GM12878 (cell line): ENCODE results near the gene SLC30A4. TPM values are rescaled to one million over a fixed set of nuclear protein-coding genes. Genes with fewer than 3 reads are reported as not detected.

ENCODE experiments used
- ATAC-seq: fragments of 200-7000 bp; cut with Tn5 transposase; 3 replicates; pipeline ENCODE4 v1.9.1; 2020; ENCODE audit warnings: mild to moderate bottlenecking, moderate library complexity
- BruUV-seq: library from RNA; stranded (reverse); fragments of 400-500 nt; replicated peaks from 2 replicates; lab custom pipeline; 2021; lab: Mats Ljungman, UMichigan
- CTCF ChIA-PET: fragments of 300-600 bp; sonication (Branson Sonifier 250); formaldehyde crosslinking; extraction: SDS; loops from one replicate; lab custom pipeline; 2021; ENCODE audit warnings: inconsistent platforms; lab: Yijun Ruan, JAX
- POLR2A ChIA-PET: fragments of 350-600 bp; formaldehyde crosslinking; extraction: SDS; loops from one replicate; lab custom pipeline; 2021; ENCODE audit warnings: inconsistent platforms; lab: Charles Lee
- RAD21 ChIA-PET: fragments of 300-600 bp; sonication (Branson Sonifier 250); formaldehyde crosslinking; loops from one replicate; lab custom pipeline; 2023; ENCODE audit warnings: antibody characterized with exemption; ENCODE audit not compliant: unreplicated experiment; lab: Charles Lee
- SMC1A ChIA-PET: fragments of 300-600 bp; sonication (Branson Sonifier 250); formaldehyde crosslinking; loops from one replicate; lab custom pipeline; 2023; ENCODE audit not compliant: unreplicated experiment, uncharacterized antibody; lab: Charles Lee
- DNase-seq: peaks from one replicate; pipeline ENCODE4 v3.0.0-alpha.2; 2011; ENCODE audit warnings: low read depth, low spot score
- FAIRE-seq: peaks from 3 replicates; lab custom pipeline; 2011; peaks lifted over from hg19 to GRCh38; lab: Jason Lieb, UNC
- H2AFZ ChIP-seq: 2 replicates; pipeline ENCODE4 v1.6.0; 2011; ENCODE audit warnings: low read depth, low read length, control low read depth; ENCODE audit not compliant: control insufficient read depth
- H3K27ac ChIP-seq: 2 replicates; pipeline ENCODE4 v1.5.1; 2011; ENCODE audit warnings: control low read depth; ENCODE audit not compliant: control insufficient read depth, insufficient read depth
- H3K27me3 ChIP-seq, 2 experiments: replicated peaks in 1 of 2; 2 replicates each; pipeline versions ENCODE4 v1.6.0 to v1.6.1; 2011; ENCODE audit warnings: low read length in 1 of 2; ENCODE audit not compliant: control insufficient read depth in 2 of 2, insufficient read depth in 2 of 2
- H3K36me3 ChIP-seq, 2 experiments: 2 replicates each; pipeline ENCODE4 v1.5.1; 2011; ENCODE audit warnings: low read length in 1 of 2; ENCODE audit not compliant: control insufficient read depth in 2 of 2, insufficient read depth in 2 of 2
- H3K4me1 ChIP-seq: 2 replicates; pipeline ENCODE4 v1.6.1; 2011; ENCODE audit warnings: mild to moderate bottlenecking, low read length, moderate library complexity, mixed read lengths; ENCODE audit not compliant: control insufficient read depth, insufficient read depth
- H3K4me2 ChIP-seq: 2 replicates; pipeline ENCODE4 v1.6.0; 2011; ENCODE audit warnings: control low read depth; ENCODE audit not compliant: control insufficient read depth, insufficient read depth
- H3K4me3 ChIP-seq: fragments of 200-600 bp; sonication (generic); 2 replicates; pipeline ENCODE4 v1.5.1; 2016
- H3K79me2 ChIP-seq: 2 replicates; pipeline ENCODE4 v1.6.0; 2011; ENCODE audit warnings: low read length; ENCODE audit not compliant: control insufficient read depth, insufficient read depth
- H3K9ac ChIP-seq: 2 replicates; pipeline ENCODE4 v1.8.0; 2011; ENCODE audit warnings: low read length, control low read depth, mixed read lengths; ENCODE audit not compliant: control insufficient read depth, insufficient read depth
- H3K9me3 ChIP-seq: replicated peaks from 3 replicates; pipeline ENCODE4 v1.5.1; 2011; ENCODE audit warnings: mild to moderate bottlenecking, low read length; ENCODE audit not compliant: control insufficient read depth, insufficient read depth
- H4K20me1 ChIP-seq: 2 replicates; pipeline ENCODE4 v1.6.0; 2011; ENCODE audit not compliant: control insufficient read depth, insufficient read depth
- BCLAF1 ChIP-seq: fragments of 450-650 bp; IDR thresholded peaks from 2 replicates; pipeline ENCODE4 v1.6.1; 2017; ENCODE audit warnings: antibody characterized with exemption, mild to moderate bottlenecking, moderate library complexity
- BHLHE40 ChIP-seq, 2 experiments: fragments of 450-650 bp in 1 of 2; IDR thresholded peaks; 2 replicates each; pipeline ENCODE4 v1.6.1; 2011 to 2017; ENCODE audit warnings: low read depth in 2 of 2, borderline replicate concordance in 1 of 2, improper control_type of control experiment in 1 of 2, low read length in 1 of 2, mild to moderate bottlenecking in 1 of 2
- BRCA1 ChIP-seq: IDR thresholded peaks from 2 replicates; pipeline ENCODE4 v1.6.1; 2011; ENCODE audit warnings: low read depth, low read length, improper control_type of control experiment
- CHD2 ChIP-seq: IDR thresholded peaks from 2 replicates; pipeline ENCODE4 v1.6.1; 2011; ENCODE audit warnings: low read depth, low read length, improper control_type of control experiment, borderline replicate concordance
- ETV6 ChIP-seq, 2 experiments: fragments of 450-650 bp in 1 of 2; IDR thresholded peaks in 1 of 2; conservative IDR thresholded peaks in 1 of 2; 2 replicates each; pipeline ENCODE4 v1.6.1; 2014; ENCODE audit warnings: antibody characterized with exemption in 1 of 2, borderline replicate concordance in 1 of 2, low read depth in 1 of 2, mild to moderate bottlenecking in 1 of 2, moderate library complexity in 1 of 2
- FOS ChIP-seq: IDR thresholded peaks from 3 replicates; pipeline ENCODE4 v1.6.1; 2011; ENCODE audit warnings: borderline replicate concordance; ENCODE audit not compliant: insufficient read length; ENCODE audit errors: extremely low read depth
- IKZF1 ChIP-seq: fragments of 450-650 bp; conservative IDR thresholded peaks from 2 replicates; pipeline ENCODE4 v1.6.1; 2017; ENCODE audit warnings: antibody characterized with exemption, mild to moderate bottlenecking
- JUNB ChIP-seq: IDR thresholded peaks from 2 replicates; pipeline ENCODE4 v1.6.1; 2016; ENCODE audit warnings: antibody characterized with exemption, mild to moderate bottlenecking
- KLF5 ChIP-seq: fragments of 450-650 bp; IDR thresholded peaks from 2 replicates; pipeline ENCODE4 v1.6.1; 2014; ENCODE audit warnings: mild to moderate bottlenecking; ENCODE audit not compliant: partially characterized antibody
- MEF2A ChIP-seq: IDR thresholded peaks from 2 replicates; pipeline ENCODE4 v1.6.1; 2011; ENCODE audit warnings: low read depth, mild to moderate bottlenecking, low read length, moderate library complexity; ENCODE audit not compliant: insufficient read depth
- MTA3 ChIP-seq: IDR thresholded peaks from 2 replicates; pipeline ENCODE4 v1.6.1; 2012; ENCODE audit warnings: low read length, inconsistent platforms, borderline replicate concordance
- PAX8 ChIP-seq: fragments of 450-650 bp; IDR thresholded peaks from 2 replicates; pipeline ENCODE4 v1.6.1; 2017; ENCODE audit warnings: mild to moderate bottlenecking, moderate library complexity
- PML ChIP-seq: IDR thresholded peaks from 2 replicates; pipeline ENCODE4 v1.6.1; 2012; ENCODE audit warnings: low read length, inconsistent platforms
- SMAD5 ChIP-seq: IDR thresholded peaks from 2 replicates; pipeline ENCODE4 v1.6.1; 2016; ENCODE audit warnings: antibody characterized with exemption, low read depth
- TCF3 ChIP-seq: IDR thresholded peaks from 2 replicates; pipeline ENCODE4 v1.6.1; 2012; ENCODE audit warnings: low read depth, mild to moderate bottlenecking, low read length, borderline replicate concordance; ENCODE audit not compliant: insufficient read depth
- ZSCAN29 ChIP-seq: fragments of 450-650 bp; IDR thresholded peaks from 2 replicates; pipeline ENCODE4 v1.6.1; 2017; ENCODE audit warnings: mild to moderate bottlenecking, moderate library complexity
- WGBS: methylation state at CpG from one replicate; pipeline ENCODE4 v1.1.6; 2016; ENCODE audit warnings: low lambda C conversion rate; ENCODE audit not compliant: insufficient replicate concordance, insufficient coverage; ENCODE audit errors: missing lambda C conversion rate; 5-methylcytosine and 5-hydroxymethylcytosine counted together
- in situ Hi-C: fragments of 300-500 bp; cut with MboI; formaldehyde crosslinking; loops from 9 replicates; pipeline ENCODE4 v1.14.3; 2018; ENCODE audit warnings: mixed read lengths
- intact Hi-C: fragments of 100-400 bp; cut with micrococcal nuclease; formaldehyde crosslinking; loops from one replicate; pipeline ENCODE4 v1.14.2; 2022; ENCODE audit not compliant: unreplicated experiment
- polyA plus RNA-seq, 11 experiments: library from polyadenylated mRNA; depleted of rRNA in 4 of 11; unstranded in 6 of 11; stranded (reverse) in 5 of 11; fragments of >200 nt; fragmentation: Nextera tagmentation in 4 of 11; fragmentation: Illumina TruSeq in 1 of 11; extraction: Ambion mirVana in 4 of 11; extraction: Trizol in 1 of 11; gene quantifications; 1 replicate in 1 of 11; 2 replicates in 10 of 11; pipeline versions ENCODE4 v1.2.1 to v1.2.3, GENCODE V29; 2011 to 2016; ENCODE audit warnings: inconsistent platforms in 2 of 11, missing spikeins in 2 of 11, low read depth in 1 of 11
- total RNA-seq, 4 experiments: library from RNA; depleted of rRNA in 3 of 4; stranded (reverse); fragments of >200 nt in 3 of 4; fragmentation: Illumina TruSeq in 1 of 4; extraction: Trizol in 1 of 4; gene quantifications; 2 replicates each; pipeline versions ENCODE4 v1.2.1 to v1.2.3, GENCODE V29; 2013 to 2021

Gene SLC30A4
- total and polyA plus RNA-seq, 10 of the 15 experiments (the other 5 are each of a cell fraction or from before 2014, with no cell fraction given), result 0.05 to 0.31 (median 0.20) TPM

GRCh38 chr15:45481135-45481534 is 41.4 kb downstream of the SLC30A4 start:
- DNase-seq (no peak), FAIRE-seq (no peak), ATAC-seq (no peak)
- in situ Hi-C loops (no loop called here), intact Hi-C loops (no loop called here)
- Histone ChIP-seq H3K79me2 (no peaks in the 10 kb centered on the region), H3K27me3 (no peaks in the 10 kb centered on the region), H3K9me3 (no peaks in the 10 kb centered on the region), H3K4me3 (no peak overlapping the region), H4K20me1 (no peaks in the 10 kb centered on the region), H3K4me1 (no peaks in the 10 kb centered on the region), H3K27ac (no peak overlapping the region), H3K4me2 (no peak overlapping the region), H3K9ac (no peak overlapping the region), H3K36me3 (no peaks in the 10 kb centered on the region), H2AFZ (no peak overlapping the region)
- ChIA-PET POLR2A (interaction anchor here (0.6 kb wide), 1 partner anchor 50 kb away, joined by 5 read pairs; no protein-coding TSS in a partner anchor), CTCF (interaction anchor here (0.8 to 1.2 kb wide), 6 partner anchors 11 to 51 kb away, joined by 3 to 5 read pairs (median 3); no protein-coding TSS in a partner anchor), SMC1A (interaction anchor here (1.0 to 1.4 kb wide), 3 partner anchors 13 to 131 kb away, joined by 3 read pairs; no protein-coding TSS in a partner anchor), RAD21 (interaction anchor here (1.3 kb wide), 1 partner anchor 105 kb away, joined by 5 read pairs; no protein-coding TSS in a partner anchor)
- TF ChIP-seq CHD2 (no peak), BHLHE40 (IDR thresholded peaks at IDR 0.05; ENCODE audit: borderline replicate concordance in 1 of 2, low read depth in 2 of 2, low read length in 1 of 2) (no peak), FOS (no peak), IKZF1 (no peak), BRCA1 (no peak)
- BruUV-seq, result no TSS peak
- WGBS, result 34% methylated on average over 2 of the region's 2 CpGs

GRCh38 chr15:45476410-45476809 is 46.1 kb downstream of the SLC30A4 start:
- ChIA-PET CTCF (interaction anchor here (0.7 to 2.0 kb wide), 5 partner anchors 14 to 138 kb away, joined by 3 to 9 read pairs (median 5); no protein-coding TSS in a partner anchor), RAD21 (no interaction called here), SMC1A (interaction anchor here (2.0 kb wide), 1 partner anchor 138 kb away, joined by 6 read pairs; no protein-coding TSS in a partner anchor), POLR2A (no interaction called here)
- no peaks in the 10 kb centered on the region for H3K9me3 ChIP-seq
- H3K4me3 ChIP-seq, result no peak overlapping the region
- ATAC-seq (no peak), DNase-seq (no peak), FAIRE-seq (no peak)
- WGBS, result 30% methylated on average over 3 of the region's 3 CpGs
- intact Hi-C loops (no loop called here), in situ Hi-C loops (no loop called here)
- no peak overlapping the region for H3K27ac ChIP-seq
- no peak overlapping the region for H3K4me2 ChIP-seq
- no peak overlapping the region for H2AFZ ChIP-seq
- BruUV-seq, result no TSS peak
- H3K79me2 ChIP-seq, result no peaks in the 10 kb centered on the region
- no peaks in the 10 kb centered on the region for H3K36me3 ChIP-seq
- H4K20me1 ChIP-seq, result no peaks in the 10 kb centered on the region
- H3K4me1 ChIP-seq, result no peaks in the 10 kb centered on the region
- no peaks in the 10 kb centered on the region for H3K27me3 ChIP-seq
- H3K9ac ChIP-seq, result no peak overlapping the region
- TF ChIP-seq BCLAF1 (no peak), TCF3 (no peak), MEF2A (no peak), KLF5 (no peak), ZSCAN29 (no peak), SMAD5 (no peak), PAX8 (no peak), ETV6 (conservative IDR thresholded peaks at IDR 0.05 in 1 of 2, IDR thresholded peaks at IDR 0.05 in 1 of 2; ENCODE audit: borderline replicate concordance in 1 of 2, low read depth in 1 of 2) (no peak), JUNB (no peak), PML (no peak), MTA3 (no peak)
